SK-N-SH treated with all-trans-retinoic acid at 6 μM for 48 hours (cell line): ENCODE results near the gene PLEKHA1.

Experiments used
- ATAC-seq: fragments of 200-7000 bp; cut with Tn5 transposase; 3 replicates; pipeline ENCODE4 v1.9.1; 2020; ENCODE audit warnings: mild to moderate bottlenecking, moderate library complexity
- BACH2 ChIP-seq: fragments of 250-450 bp; sonication (Bioruptor Pico); IDR thresholded peaks from 2 replicates; pipeline ENCODE4 v1.9.0; 2021; ENCODE audit warnings: mild to moderate bottlenecking, borderline replicate concordance
- CSDC2 ChIP-seq: fragments of 250-450 bp; sonication (Bioruptor Pico); IDR thresholded peaks from 2 replicates; pipeline ENCODE4 v1.5.0; 2020; ENCODE audit warnings: mild to moderate bottlenecking, moderate library complexity
- ESRRG ChIP-seq: fragments of 250-450 bp; sonication (Bioruptor Pico); IDR thresholded peaks from 2 replicates; pipeline ENCODE4 v1.6.1; 2021; ENCODE audit warnings: mild to moderate bottlenecking
- GLIS3 ChIP-seq: fragments of 250-450 bp; sonication (Bioruptor Pico); IDR thresholded peaks from 2 replicates; pipeline ENCODE4 v1.5.0; 2020; ENCODE audit warnings: mild to moderate bottlenecking, moderate library complexity
- ISL1 ChIP-seq: fragments of 250-450 bp; sonication (Bioruptor Pico); IDR thresholded peaks from 2 replicates; pipeline ENCODE4 v2.1.2; 2022; ENCODE audit warnings: mild to moderate bottlenecking, moderate library complexity
- OSR1 ChIP-seq: fragments of 250-450 bp; sonication (Bioruptor Pico); IDR thresholded peaks from 2 replicates; pipeline ENCODE4 v1.8.0; 2022; ENCODE audit warnings: moderate library complexity, mild to moderate bottlenecking, inconsistent platforms
- RARB ChIP-seq: fragments of 250-450 bp; sonication (Bioruptor Pico); IDR thresholded peaks from 2 replicates; pipeline ENCODE4 v1.8.0; 2021; ENCODE audit warnings: mild to moderate bottlenecking, moderate library complexity
- SNAI2 ChIP-seq: fragments of 250-450 bp; sonication (Bioruptor Pico); IDR thresholded peaks from 2 replicates; pipeline ENCODE4 v1.5.0; 2020; ENCODE audit warnings: mild to moderate bottlenecking, moderate library complexity
- TOX ChIP-seq: fragments of 250-450 bp; sonication (Bioruptor Pico); IDR thresholded peaks from 2 replicates; pipeline ENCODE4 v1.8.0; 2021; ENCODE audit warnings: mild to moderate bottlenecking, moderate library complexity, borderline replicate concordance
- ZC3H10 ChIP-seq: fragments of 250-450 bp; sonication (Bioruptor Pico); IDR thresholded peaks from 2 replicates; pipeline ENCODE4 v1.5.1; 2021; ENCODE audit warnings: mild to moderate bottlenecking, moderate library complexity
- ZFP3 ChIP-seq: fragments of 250-450 bp; sonication (Bioruptor Pico); IDR thresholded peaks from 2 replicates; pipeline ENCODE4 v1.5.0; 2020; ENCODE audit warnings: mild to moderate bottlenecking, moderate library complexity
- ZNF565 ChIP-seq: fragments of 450-650 bp; formaldehyde crosslinking; conservative IDR thresholded peaks from 2 replicates; pipeline ENCODE4 v1.5.0; 2020; ENCODE audit warnings: low read depth, mild to moderate bottlenecking, moderate library complexity
- ZNF70 ChIP-seq: fragments of 450-650 bp; formaldehyde crosslinking; IDR thresholded peaks from 2 replicates; pipeline ENCODE4 v1.5.0; 2020; ENCODE audit warnings: mild to moderate bottlenecking, moderate library complexity
- ZNF8 ChIP-seq: fragments of 450-650 bp; formaldehyde crosslinking; IDR thresholded peaks from 2 replicates; pipeline ENCODE4 v1.5.0; 2020; ENCODE audit warnings: mild to moderate bottlenecking, moderate library complexity
- TF ChIP-seq, protein P1 (sequence below): fragments of 250-450 bp; sonication (Bioruptor Pico); IDR thresholded peaks from 2 replicates; pipeline ENCODE4 v1.5.1; 2020; ENCODE audit warnings: low read depth, mild to moderate bottlenecking, moderate library complexity
- TF ChIP-seq, protein P2 (sequence below): fragments of 250-450 bp; sonication (Bioruptor Pico); IDR thresholded peaks from 2 replicates; pipeline ENCODE4 v1.8.0; 2020; ENCODE audit warnings: mild to moderate bottlenecking, moderate library complexity, borderline replicate concordance
- TF ChIP-seq, protein P3 (sequence below): fragments of 250-450 bp; sonication (Bioruptor Pico); IDR thresholded peaks from 2 replicates; pipeline ENCODE4 v1.5.0; 2020; ENCODE audit warnings: mild to moderate bottlenecking, moderate library complexity
- TF ChIP-seq, protein P4 (sequence below): fragments of 250-450 bp; sonication (Bioruptor Pico); IDR thresholded peaks from 2 replicates; pipeline ENCODE4 v1.8.0; 2021; ENCODE audit warnings: low read depth, mild to moderate bottlenecking, moderate library complexity, borderline replicate concordance

Gene PLEKHA1

DNA sequence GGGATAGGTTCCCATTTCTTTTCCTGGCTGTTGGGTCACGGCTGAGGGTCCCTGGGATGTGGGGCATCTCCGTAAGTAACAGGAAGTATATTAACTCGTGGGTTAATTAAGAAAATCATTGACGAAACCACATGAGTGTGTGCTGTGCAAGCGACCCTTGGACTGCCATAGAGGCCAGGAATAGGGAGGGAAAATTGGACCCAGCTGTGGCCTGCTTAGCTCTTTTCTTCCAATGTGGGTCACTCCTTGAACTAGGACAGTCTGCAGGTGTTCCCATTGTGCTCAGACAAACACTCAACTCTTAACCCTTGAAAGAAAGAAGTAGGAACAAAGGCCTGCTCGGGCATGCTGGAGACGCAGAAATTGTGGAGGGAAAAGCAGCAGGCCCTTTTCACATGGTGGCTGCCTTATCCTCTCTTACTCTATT is 25.6 kb upstream of the PLEKHA1 start:
- no peak for ATAC-seq
- TF ChIP-seq TOX (CRISPR knock-in tag) (no peak), ZNF565 (CRISPR knock-in tag) (no peak), ZNF70 (CRISPR knock-in tag) (no peak), CSDC2 (no peak), RARB (CRISPR knock-in tag) (no peak), ZC3H10 (CRISPR knock-in tag) (no peak), ISL1 (CRISPR knock-in tag) (no peak), GLIS3 (no peak), ZNF8 (CRISPR knock-in tag) (no peak), OSR1 (no peak), SNAI2 (CRISPR knock-in tag) (no peak), ZFP3 (no peak)
- TF ChIP-seq, protein P1, sequence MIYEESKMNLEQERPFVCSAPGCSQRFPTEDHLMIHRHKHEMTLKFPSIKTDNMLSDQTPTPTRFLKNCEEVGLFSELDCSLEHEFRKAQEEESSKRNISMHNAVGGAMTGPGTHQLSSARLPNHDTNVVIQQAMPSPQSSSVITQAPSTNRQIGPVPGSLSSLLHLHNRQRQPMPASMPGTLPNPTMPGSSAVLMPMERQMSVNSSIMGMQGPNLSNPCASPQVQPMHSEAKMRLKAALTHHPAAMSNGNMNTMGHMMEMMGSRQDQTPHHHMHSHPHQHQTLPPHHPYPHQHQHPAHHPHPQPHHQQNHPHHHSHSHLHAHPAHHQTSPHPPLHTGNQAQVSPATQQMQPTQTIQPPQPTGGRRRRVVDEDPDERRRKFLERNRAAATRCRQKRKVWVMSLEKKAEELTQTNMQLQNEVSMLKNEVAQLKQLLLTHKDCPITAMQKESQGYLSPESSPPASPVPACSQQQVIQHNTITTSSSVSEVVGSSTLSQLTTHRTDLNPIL, result no peak
- TF ChIP-seq, protein P2, sequence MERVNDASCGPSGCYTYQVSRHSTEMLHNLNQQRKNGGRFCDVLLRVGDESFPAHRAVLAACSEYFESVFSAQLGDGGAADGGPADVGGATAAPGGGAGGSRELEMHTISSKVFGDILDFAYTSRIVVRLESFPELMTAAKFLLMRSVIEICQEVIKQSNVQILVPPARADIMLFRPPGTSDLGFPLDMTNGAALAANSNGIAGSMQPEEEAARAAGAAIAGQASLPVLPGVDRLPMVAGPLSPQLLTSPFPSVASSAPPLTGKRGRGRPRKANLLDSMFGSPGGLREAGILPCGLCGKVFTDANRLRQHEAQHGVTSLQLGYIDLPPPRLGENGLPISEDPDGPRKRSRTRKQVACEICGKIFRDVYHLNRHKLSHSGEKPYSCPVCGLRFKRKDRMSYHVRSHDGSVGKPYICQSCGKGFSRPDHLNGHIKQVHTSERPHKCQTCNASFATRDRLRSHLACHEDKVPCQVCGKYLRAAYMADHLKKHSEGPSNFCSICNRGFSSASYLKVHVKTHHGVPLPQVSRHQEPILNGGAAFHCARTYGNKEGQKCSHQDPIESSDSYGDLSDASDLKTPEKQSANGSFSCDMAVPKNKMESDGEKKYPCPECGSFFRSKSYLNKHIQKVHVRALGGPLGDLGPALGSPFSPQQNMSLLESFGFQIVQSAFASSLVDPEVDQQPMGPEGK (CRISPR knock-in tag), result no peak
- TF ChIP-seq, protein P3, sequence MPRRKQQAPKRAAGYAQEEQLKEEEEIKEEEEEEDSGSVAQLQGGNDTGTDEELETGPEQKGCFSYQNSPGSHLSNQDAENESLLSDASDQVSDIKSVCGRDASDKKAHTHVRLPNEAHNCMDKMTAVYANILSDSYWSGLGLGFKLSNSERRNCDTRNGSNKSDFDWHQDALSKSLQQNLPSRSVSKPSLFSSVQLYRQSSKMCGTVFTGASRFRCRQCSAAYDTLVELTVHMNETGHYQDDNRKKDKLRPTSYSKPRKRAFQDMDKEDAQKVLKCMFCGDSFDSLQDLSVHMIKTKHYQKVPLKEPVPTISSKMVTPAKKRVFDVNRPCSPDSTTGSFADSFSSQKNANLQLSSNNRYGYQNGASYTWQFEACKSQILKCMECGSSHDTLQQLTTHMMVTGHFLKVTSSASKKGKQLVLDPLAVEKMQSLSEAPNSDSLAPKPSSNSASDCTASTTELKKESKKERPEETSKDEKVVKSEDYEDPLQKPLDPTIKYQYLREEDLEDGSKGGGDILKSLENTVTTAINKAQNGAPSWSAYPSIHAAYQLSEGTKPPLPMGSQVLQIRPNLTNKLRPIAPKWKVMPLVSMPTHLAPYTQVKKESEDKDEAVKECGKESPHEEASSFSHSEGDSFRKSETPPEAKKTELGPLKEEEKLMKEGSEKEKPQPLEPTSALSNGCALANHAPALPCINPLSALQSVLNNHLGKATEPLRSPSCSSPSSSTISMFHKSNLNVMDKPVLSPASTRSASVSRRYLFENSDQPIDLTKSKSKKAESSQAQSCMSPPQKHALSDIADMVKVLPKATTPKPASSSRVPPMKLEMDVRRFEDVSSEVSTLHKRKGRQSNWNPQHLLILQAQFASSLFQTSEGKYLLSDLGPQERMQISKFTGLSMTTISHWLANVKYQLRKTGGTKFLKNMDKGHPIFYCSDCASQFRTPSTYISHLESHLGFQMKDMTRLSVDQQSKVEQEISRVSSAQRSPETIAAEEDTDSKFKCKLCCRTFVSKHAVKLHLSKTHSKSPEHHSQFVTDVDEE (CRISPR knock-in tag), result no peak

DNA sequence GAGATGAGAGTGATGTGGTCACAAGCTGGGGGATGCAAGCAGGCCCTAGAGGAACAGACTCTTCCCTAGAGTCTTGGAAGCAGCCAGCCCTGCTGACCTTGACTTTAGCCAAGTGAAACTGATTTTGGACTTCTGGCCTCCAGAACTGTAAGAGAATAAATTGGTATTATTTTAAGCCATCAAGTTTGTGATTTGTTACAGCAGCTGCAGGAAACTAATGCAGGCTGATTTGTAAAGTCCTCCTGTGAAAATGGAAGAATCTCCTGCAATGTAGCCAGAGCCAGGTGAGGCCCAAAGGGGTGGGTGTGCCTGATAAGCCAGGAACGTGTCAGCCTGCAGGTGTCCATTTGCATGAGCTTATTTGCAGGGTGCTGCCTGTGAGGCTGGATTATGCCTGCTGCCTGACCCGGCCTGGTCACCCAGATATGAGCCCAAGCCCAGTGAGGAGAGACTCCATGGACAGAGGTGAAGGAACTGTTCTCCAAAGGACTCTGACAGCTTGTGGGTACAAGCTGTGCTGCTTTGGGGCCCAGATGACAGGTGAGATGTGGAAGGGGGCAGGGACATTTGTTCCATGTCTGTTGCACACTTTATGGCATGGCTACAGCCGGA is 24.6 kb upstream of the PLEKHA1 start:
- TF ChIP-seq, protein P3 (CRISPR knock-in tag), result no peak
- TF ChIP-seq, protein P4, sequence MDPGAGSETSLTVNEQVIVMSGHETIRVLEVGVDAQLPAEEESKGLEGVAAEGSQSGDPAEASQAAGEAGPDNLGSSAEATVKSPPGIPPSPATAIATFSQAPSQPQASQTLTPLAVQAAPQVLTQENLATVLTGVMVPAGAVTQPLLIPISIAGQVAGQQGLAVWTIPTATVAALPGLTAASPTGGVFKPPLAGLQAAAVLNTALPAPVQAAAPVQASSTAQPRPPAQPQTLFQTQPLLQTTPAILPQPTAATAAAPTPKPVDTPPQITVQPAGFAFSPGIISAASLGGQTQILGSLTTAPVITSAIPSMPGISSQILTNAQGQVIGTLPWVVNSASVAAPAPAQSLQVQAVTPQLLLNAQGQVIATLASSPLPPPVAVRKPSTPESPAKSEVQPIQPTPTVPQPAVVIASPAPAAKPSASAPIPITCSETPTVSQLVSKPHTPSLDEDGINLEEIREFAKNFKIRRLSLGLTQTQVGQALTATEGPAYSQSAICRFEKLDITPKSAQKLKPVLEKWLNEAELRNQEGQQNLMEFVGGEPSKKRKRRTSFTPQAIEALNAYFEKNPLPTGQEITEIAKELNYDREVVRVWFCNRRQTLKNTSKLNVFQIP (CRISPR knock-in tag), result no peak
- no peak for TF ChIP-seq ZNF565 (CRISPR knock-in tag)
- TF ChIP-seq RARB (CRISPR knock-in tag), result no peak
- TF ChIP-seq BACH2 (CRISPR knock-in tag), result no peak
- TF ChIP-seq, protein P2 (CRISPR knock-in tag), result no peak
- TF ChIP-seq ZFP3, result no peak
- no peak for TF ChIP-seq ESRRG
- ATAC-seq, result no peak
